K562 (cell line): ENCODE measurements around the gene PIGC. TPM values are rescaled to one million over a fixed set of nuclear protein-coding genes. Genes with fewer than 3 reads are reported as not detected.

Experiments used
- ATAC-seq: fragments of 200-7000 bp; cut with Tn5 transposase; 3 replicates; pipeline ENCODE4 v1.9.1; 2020; ENCODE audit warnings: moderate library complexity
- BruUV-seq: library from RNA; stranded (reverse); fragments of 400-500 nt; replicated peaks from 2 replicates; lab custom pipeline; 2021; lab: Mats Ljungman, UMichigan
- CTCF ChIA-PET: fragments of 300-600 bp; formaldehyde crosslinking; extraction: SDS; loops from one replicate; lab custom pipeline; 2021; ENCODE audit warnings: low intra/inter-chr PET ratio; lab: Yijun Ruan, JAX
- POLR2A ChIA-PET: fragments of 300-600, 350-650 bp; sonication (Branson Sonifier 250); formaldehyde crosslinking; extraction: SDS; loops from one replicate; lab custom pipeline; 2021; ENCODE audit warnings: antibody characterized with exemption, inconsistent platforms; lab: Yijun Ruan, JAX
- DNase-seq, 4 experiments: peaks; one replicate each; pipeline versions ENCODE4 v3.0.0 to v3.0.0-alpha.2; 2011 to 2018; ENCODE audit warnings: low spot score in 3 of 4, mixed read lengths in 3 of 4; ENCODE audit errors: extremely low read depth in 1 of 4
- FAIRE-seq: peaks from 2 replicates; lab custom pipeline; 2011; peaks lifted over from hg19 to GRCh38; lab: Jason Lieb, UNC
- H2AFZ ChIP-seq: 2 replicates; pipeline ENCODE4 v1.6.0; 2011; ENCODE audit warnings: low read depth, low read length, control low read depth, inconsistent platforms
- H3K27ac ChIP-seq: fragments of 200-600 bp; 3 replicates; pipeline ENCODE4 v1.8.0; 2011; ENCODE audit warnings: low read depth, mild to moderate bottlenecking, control low read depth, inconsistent platforms, low read length, moderate library complexity, mixed read lengths; ENCODE audit errors: extremely low read depth
- H3K27me3 ChIP-seq, 2 experiments: fragments of 300-600 bp in 1 of 2; 2 replicates in 1 of 2; 3 replicates in 1 of 2; pipeline versions ENCODE4 v1.6.0 to v1.8.0; 2011; ENCODE audit warnings: inconsistent platforms in 2 of 2, low read length in 2 of 2, mild to moderate bottlenecking in 1 of 2, mixed read lengths in 1 of 2, moderate library complexity in 1 of 2; ENCODE audit not compliant: control insufficient read depth in 2 of 2, insufficient read depth in 2 of 2
- H3K36me3 ChIP-seq: fragments of 300-600 bp; 3 replicates; pipeline ENCODE4 v1.8.0; 2011; ENCODE audit warnings: mild to moderate bottlenecking, low read length, inconsistent platforms; ENCODE audit not compliant: control insufficient read depth, insufficient read depth
- H3K4me1 ChIP-seq, 2 experiments: fragments of 200-600 bp in 1 of 2; replicated peaks in 1 of 2; 2 replicates in 1 of 2; 3 replicates in 1 of 2; pipeline versions ENCODE4 v1.5.1 to v1.8.0; 2011; ENCODE audit warnings: inconsistent platforms in 2 of 2, low read length in 2 of 2, mild to moderate bottlenecking in 1 of 2, mixed read lengths in 1 of 2, moderate library complexity in 1 of 2; ENCODE audit not compliant: control insufficient read depth in 2 of 2, insufficient read depth in 2 of 2
- H3K4me2 ChIP-seq: 2 replicates; pipeline ENCODE4 v1.6.1; 2011; ENCODE audit warnings: low read length, control low read depth, inconsistent platforms, mixed read lengths; ENCODE audit not compliant: insufficient read depth
- H3K4me3 ChIP-seq: fragments of 200-600 bp; sonication (generic), shearing (Covaris generic); 2 replicates; pipeline ENCODE4 v1.5.1; 2016; ENCODE audit warnings: control low read depth, inconsistent platforms
- H3K79me2 ChIP-seq: fragments of 200-600 bp; 3 replicates; pipeline ENCODE4 v1.8.0; 2011; ENCODE audit warnings: low read length, inconsistent platforms; ENCODE audit not compliant: control insufficient read depth, insufficient read depth
- H3K9ac ChIP-seq, 2 experiments: 2 replicates each; pipeline versions ENCODE4 v1.6.0 to v1.6.1; 2011; ENCODE audit warnings: low read depth in 2 of 2, low read length in 2 of 2, control low read depth in 1 of 2, inconsistent platforms in 1 of 2, mild to moderate bottlenecking in 1 of 2, mixed read lengths in 1 of 2; ENCODE audit not compliant: insufficient read depth in 1 of 2
- H3K9me1 ChIP-seq: one replicate; pipeline ENCODE4 v1.6.0; 2011; ENCODE audit warnings: inconsistent platforms, mild to moderate bottlenecking, low read length, moderate library complexity; ENCODE audit not compliant: control insufficient read depth, insufficient read depth
- H3K9me3 ChIP-seq: replicated peaks from 2 replicates; pipeline ENCODE4 v1.5.1; 2011; ENCODE audit warnings: low read depth, low read length, inconsistent platforms; ENCODE audit not compliant: control insufficient read depth, insufficient read depth
- H4K20me1 ChIP-seq: replicated peaks from 2 replicates; pipeline ENCODE4 v1.6.1; 2011; ENCODE audit warnings: low read length, inconsistent platforms, mixed read lengths; ENCODE audit not compliant: control insufficient read depth, insufficient read depth
- CREB5 ChIP-seq: fragments of 250-450 bp; sonication (Bioruptor Pico); IDR thresholded peaks from 2 replicates; pipeline ENCODE4 v1.5.0; 2020; ENCODE audit warnings: mild to moderate bottlenecking
- CTCFL ChIP-seq: IDR thresholded peaks from 2 replicates; pipeline ENCODE4 v1.6.1; 2011; ENCODE audit warnings: borderline replicate concordance, low read depth, mild to moderate bottlenecking, moderate library complexity, low read length; ENCODE audit not compliant: insufficient read depth, poor library complexity, severe bottlenecking
- HDAC8 ChIP-seq: fragments of 450-650 bp; IDR thresholded peaks from 2 replicates; pipeline ENCODE4 v1.6.1; 2016; ENCODE audit warnings: mild to moderate bottlenecking, missing genetic modification characterization, moderate library complexity, missing compliant biosample characterization
- IRF9 ChIP-seq: fragments of 450-650 bp; IDR thresholded peaks from 2 replicates; pipeline ENCODE4 v1.6.1; 2016; ENCODE audit warnings: missing biosample characterization, missing genetic modification characterization
- MECOM ChIP-seq: fragments of 250-450 bp; sonication (Bioruptor Pico); IDR thresholded peaks from 2 replicates; pipeline ENCODE4 v1.8.0; 2022; ENCODE audit warnings: inconsistent platforms
- NCOA2 ChIP-seq, 2 experiments: fragments of 450-650 bp; IDR thresholded peaks; 2 replicates each; pipeline ENCODE4 v1.6.1; 2018; ENCODE audit warnings: mild to moderate bottlenecking in 2 of 2, moderate library complexity in 1 of 2; ENCODE audit not compliant: partially characterized antibody in 2 of 2
- POU5F1 ChIP-seq: fragments of 150-350 bp; IDR thresholded peaks from 2 replicates; pipeline ENCODE4 v1.6.1; 2014; ENCODE audit warnings: borderline replicate concordance, low read length, low read depth, mild to moderate bottlenecking; ENCODE audit not compliant: partially characterized antibody
- SOX6 ChIP-seq: fragments of 450-650 bp; IDR thresholded peaks from 2 replicates; pipeline ENCODE4 v1.6.1; 2014; ENCODE audit warnings: mild to moderate bottlenecking
- ZC3H8 ChIP-seq: fragments of 450-650 bp; IDR thresholded peaks from 2 replicates; pipeline ENCODE4 v1.6.1; 2017
- ZNF263 ChIP-seq: sonication (generic); formaldehyde crosslinking; IDR thresholded peaks from 2 replicates; pipeline ENCODE4 v1.8.0; 2022; ENCODE audit warnings: mild to moderate bottlenecking, missing genetic modification reagents, borderline replicate concordance
- ZNF507 ChIP-seq: conservative IDR thresholded peaks from 2 replicates; pipeline ENCODE4 v1.6.1; 2017; ENCODE audit warnings: missing genetic modification characterization, missing compliant biosample characterization
- ZSCAN29 ChIP-seq: fragments of 450-650 bp; IDR thresholded peaks from 2 replicates; pipeline ENCODE4 v1.6.1; 2017
- WGBS: fragments of 100-300 bp; shearing (Covaris generic); methylation state at CpG from one replicate; pipeline ENCODE4 v1.1.6; 2016; ENCODE audit warnings: low coverage, mixed read lengths; ENCODE audit not compliant: insufficient coverage; ENCODE audit errors: missing lambda C conversion rate; 5-methylcytosine and 5-hydroxymethylcytosine counted together
- in situ Hi-C: fragments of 300-500 bp; cut with MboI; formaldehyde crosslinking; loops from 4 replicates; pipeline ENCODE4 v1.15.0; 2018; ENCODE audit warnings: inconsistent platforms, mixed read lengths
- intact Hi-C: fragments of 100-400 bp; cut with micrococcal nuclease; formaldehyde crosslinking; loops from 2 replicates; pipeline ENCODE4 v1.14.2; 2022
- polyA plus RNA-seq, 8 experiments: library from polyadenylated mRNA; depleted of rRNA in 4 of 8; stranded (reverse) in 5 of 8; unstranded in 3 of 8; fragments of >200 nt; fragmentation: Nextera tagmentation in 2 of 8; fragmentation: Illumina TruSeq in 1 of 8; extraction: Ambion mirVana in 2 of 8; extraction: Trizol in 1 of 8; gene quantifications; 2 replicates each; pipeline versions ENCODE4 v1.2.1 to v1.2.3, GENCODE V29; 2011 to 2014; ENCODE audit warnings: inconsistent platforms in 1 of 8, missing spikeins in 1 of 8
- total RNA-seq, 7 experiments: library from RNA; depleted of rRNA in 6 of 7; stranded (reverse); fragments of >200 nt in 6 of 7; fragmentation: Illumina TruSeq in 2 of 7; extraction: Trizol in 2 of 7; gene quantifications; 2 replicates each; pipeline versions ENCODE4 v1.2.1 to v1.2.3, GENCODE V29; 2011 to 2021; ENCODE audit warnings: low replicate concordance in 1 of 7

PIGC gene
- total and polyA plus RNA-seq, 9 of the 15 experiments (the other 6 are each of a cell fraction or from before 2014, with no cell fraction given): 30.5 to 97.9 (median 54.7) TPM

GRCh38 chr1:172397221-172397620, 46.6 kb downstream of the PIGC start:
- no peaks in the 10 kb centered on the region for H3K79me2 ChIP-seq
- TF ChIP-seq NCOA2 (IDR thresholded peaks at IDR 0.05; ENCODE audit: partially characterized antibody in 2 of 2) (no peak), CTCFL (no peak), SOX6 (no peak), HDAC8 (tag) (no peak), ZNF507 (tag) (no peak), IRF9 (tag) (no peak), ZC3H8 (no peak), ZSCAN29 (no peak), MECOM (CRISPR knock-in tag) (no peak), CREB5 (CRISPR knock-in tag) (no peak), POU5F1 (no peak), ZNF263 (CRISPR knock-in tag) (no peak)
- no TSS peak for BruUV-seq
- no peaks in the 10 kb centered on the region for H4K20me1 ChIP-seq
- ATAC-seq (no peak), DNase-seq (no peak), FAIRE-seq (no peak)
- H3K27me3 ChIP-seq: 0 out of 5 replicates have a peak, but pooled peaks cover 0 to 4% of the 10 kb centered on the region in 2 experiments
- no peak overlapping the region for H3K4me3 ChIP-seq
- no peak overlapping the region for H3K4me2 ChIP-seq
- H3K9me3 ChIP-seq: no peaks in the 10 kb centered on the region
- ChIA-PET POLR2A (interaction anchor here (1.1 kb wide), 1 partner anchor 19 kb away, joined by 3 read pairs; no protein-coding TSS in a partner anchor), CTCF (no interaction called here)
- WGBS: 18% methylated on average over 3 of the region's 3 CpGs
- H3K36me3 ChIP-seq: no peaks in the 10 kb centered on the region
- H3K9ac ChIP-seq: no peak overlapping the region
- H3K9me1 ChIP-seq: no peaks in the 10 kb centered on the region
- no peak overlapping the region for H2AFZ ChIP-seq
- no peak overlapping the region for H3K27ac ChIP-seq
- in situ Hi-C loops: loop anchor here (10.0 kb wide), 1 partner anchor 592 kb away; no protein-coding TSS in a partner anchor
- intact Hi-C loops: loop anchor here (5.0 to 10.0 kb wide), 2 partner anchors 595 to 742 kb away; partner anchors contain the start of gene MYOC
- H3K4me1 ChIP-seq: no peaks in the 10 kb centered on the region; a peak in 1 of 5 replicates
